Endothelial cell of umbilical vein (primary cell): ENCODE data around the gene SELENOF. TPM values are rescaled to one million over a fixed set of nuclear protein-coding genes. Genes with fewer than 3 reads are reported as not detected.

Experiments
- BruUV-seq: library from RNA; stranded (reverse); fragments of 400-500 nt; replicated peaks from 2 replicates; lab custom pipeline; 2021; lab: Mats Ljungman, UMichigan
- CTCF ChIA-PET: fragments of 300-600, 350-600 bp; sonication (Branson Sonifier 250); formaldehyde crosslinking; loops from one replicate; lab custom pipeline; 2021; ENCODE audit warnings: antibody characterized with exemption, inconsistent platforms; lab: Charles Lee
- POLR2A ChIA-PET: fragments of 300-600, 350-600 bp; sonication (Branson Sonifier 250); formaldehyde crosslinking; loops from one replicate; lab custom pipeline; 2021; ENCODE audit warnings: antibody characterized with exemption, inconsistent platforms; lab: Charles Lee
- DNase-seq: peaks from one replicate; pipeline ENCODE4 v3.0.0-alpha.2; 2011; ENCODE audit warnings: low read depth, low spot score
- FAIRE-seq: peaks from 2 replicates; lab custom pipeline; 2011; peaks lifted over from hg19 to GRCh38; lab: Jason Lieb, UNC
- H2AFZ ChIP-seq: 2 replicates; pipeline ENCODE4 v1.6.0; 2012; ENCODE audit warnings: low read depth, low read length, control low read depth, inconsistent platforms
- H3K27ac ChIP-seq: 2 replicates; pipeline ENCODE4 v1.5.1; 2011; ENCODE audit warnings: low read depth, mild to moderate bottlenecking, control low read depth, low read length, moderate library complexity; ENCODE audit not compliant: insufficient read depth
- H3K27me3 ChIP-seq, 2 experiments: 2 replicates each; pipeline versions ENCODE4 v1.6.0 to v1.6.1; 2011; ENCODE audit warnings: low read length in 2 of 2, mixed read lengths in 1 of 2; ENCODE audit not compliant: control insufficient read depth in 2 of 2, insufficient read depth in 2 of 2
- H3K36me3 ChIP-seq, 2 experiments: 2 replicates in 1 of 2; 3 replicates in 1 of 2; pipeline ENCODE4 v1.5.1; 2011; ENCODE audit warnings: low read length in 2 of 2, mild to moderate bottlenecking in 1 of 2, moderate library complexity in 1 of 2; ENCODE audit not compliant: control insufficient read depth in 2 of 2, insufficient read depth in 2 of 2; ENCODE audit errors: extremely low read depth in 1 of 2
- H3K4me1 ChIP-seq: 3 replicates; pipeline ENCODE4 v1.5.1; 2011; ENCODE audit warnings: mild to moderate bottlenecking, low read length; ENCODE audit not compliant: control insufficient read depth, insufficient read depth; ENCODE audit errors: extremely low read depth
- H3K4me2 ChIP-seq: 2 replicates; pipeline ENCODE4 v1.6.1; 2011; ENCODE audit warnings: low read length, control low read depth, mixed read lengths; ENCODE audit not compliant: insufficient read depth
- H3K4me3 ChIP-seq, 3 experiments: fragments of 200-600 bp in 1 of 3; sonication (generic), shearing (Covaris generic) in 1 of 3; replicated peaks in 1 of 3; 2 replicates each; pipeline ENCODE4 v1.5.1; 2011 to 2016; ENCODE audit warnings: control low read depth in 3 of 3, low read length in 3 of 3, mild to moderate bottlenecking in 2 of 3, inconsistent platforms in 1 of 3, low read depth in 1 of 3, moderate library complexity in 1 of 3; ENCODE audit not compliant: insufficient read depth in 1 of 3
- H3K79me2 ChIP-seq: 2 replicates; pipeline ENCODE4 v1.6.0; 2012; ENCODE audit warnings: low read length, inconsistent platforms; ENCODE audit not compliant: control insufficient read depth, insufficient read depth
- H3K9ac ChIP-seq: replicated peaks from 2 replicates; pipeline ENCODE3; 2011; ENCODE audit warnings: low read length, control low read depth; ENCODE audit not compliant: insufficient read depth; ENCODE audit errors: extremely low read depth
- H3K9me1 ChIP-seq: replicated peaks from 3 replicates; pipeline ENCODE4 v1.6.0; 2011; ENCODE audit warnings: mild to moderate bottlenecking, low read length; ENCODE audit not compliant: control insufficient read depth, insufficient read depth; ENCODE audit errors: extremely low read depth
- H3K9me3 ChIP-seq: replicated peaks from 2 replicates; pipeline ENCODE4 v1.5.1; 2012; ENCODE audit warnings: low read length, inconsistent platforms; ENCODE audit not compliant: control insufficient read depth, insufficient read depth
- H4K20me1 ChIP-seq: replicated peaks from 2 replicates; pipeline ENCODE3; 2011; ENCODE audit warnings: mild to moderate bottlenecking, low read length; ENCODE audit not compliant: control insufficient read depth, insufficient read depth; ENCODE audit errors: extremely low read depth
- EZH2 ChIP-seq: IDR thresholded peaks from 2 replicates; pipeline ENCODE4 v1.6.1; 2012; ENCODE audit warnings: borderline replicate concordance, low read depth, mild to moderate bottlenecking, moderate library complexity, low read length, inconsistent platforms; ENCODE audit not compliant: severe bottlenecking
- FOS ChIP-seq: IDR thresholded peaks from 2 replicates; pipeline ENCODE4 v1.6.1; 2011; ENCODE audit warnings: mild to moderate bottlenecking, low read length, moderate library complexity, borderline replicate concordance; ENCODE audit not compliant: insufficient read depth
- GATA2 ChIP-seq: IDR thresholded peaks from 2 replicates; pipeline ENCODE4 v1.7.0; 2011; ENCODE audit warnings: low read depth, mild to moderate bottlenecking, moderate library complexity, mixed read lengths, low read length; ENCODE audit not compliant: insufficient read length, insufficient read depth
- JUN ChIP-seq: IDR thresholded peaks from 2 replicates; pipeline ENCODE4 v1.6.1; 2011; ENCODE audit warnings: borderline replicate concordance, low read depth; ENCODE audit not compliant: insufficient read length, insufficient read depth
- MYC ChIP-seq: IDR thresholded peaks from one replicate; pipeline ENCODE4 v1.6.1; 2011; ENCODE audit warnings: mild to moderate bottlenecking, low read depth, low read length
- POLR2A ChIP-seq: IDR thresholded peaks from 2 replicates; pipeline ENCODE4 v1.6.1; 2012; ENCODE audit warnings: low read depth, mild to moderate bottlenecking, control low read depth, low read length
- POLR2AphosphoS5 ChIP-seq: IDR thresholded peaks from 2 replicates; pipeline ENCODE4 v1.6.1; 2012; ENCODE audit warnings: low read depth, mild to moderate bottlenecking, control low read depth, low read length, moderate library complexity; ENCODE audit not compliant: insufficient read depth
- dilution Hi-C: fragments of 300-500 bp; cut with MboI; formaldehyde crosslinking; loops from one replicate; pipeline ENCODE4 v1.15.0; 2019; ENCODE audit warnings: low sequenced_read_pairs; ENCODE audit not compliant: extremely low pct_ligation_motif_present
- intact Hi-C: fragments of 100-400 bp; cut with micrococcal nuclease; formaldehyde crosslinking; loops from one replicate; pipeline ENCODE4 v1.10.0; 2022
- polyA plus RNA-seq, 4 experiments: library from polyadenylated mRNA; depleted of rRNA in 3 of 4; stranded (reverse) in 3 of 4; unstranded in 1 of 4; fragments of >200 nt; gene quantifications; 2 replicates each; pipeline versions ENCODE4 v1.2.1 to v1.2.3, GENCODE V29; 2011 to 2012; ENCODE audit warnings: missing spikeins in 1 of 4
- total RNA-seq: library from RNA; stranded (reverse); gene quantifications from 2 replicates; pipeline ENCODE4 v1.2.3, GENCODE V29; 2021
- TF ChIP-seq, protein P1 (sequence below): IDR thresholded peaks from 2 replicates; pipeline ENCODE4 v1.6.1; 2011; ENCODE audit not compliant: insufficient read depth, insufficient read length
- TF ChIP-seq, protein P2 (sequence below), 2 donors: IDR thresholded peaks; 1 replicate in 1 of 2; 2 replicates in 1 of 2; pipeline ENCODE4 v1.5.1; 2011; ENCODE audit warnings: low read length in 2 of 2, mild to moderate bottlenecking in 2 of 2, moderate library complexity in 2 of 2, control low read depth in 1 of 2, inconsistent platforms in 1 of 2, low read depth in 1 of 2; ENCODE audit not compliant: insufficient read depth in 1 of 2; ENCODE audit errors: extremely low read depth in 1 of 2

The SELENOF gene
- total and polyA plus RNA-seq, 2 donors (not counting 3 experiments of a cell fraction or from before 2014, with no cell fraction given): 102 to 202 TPM

DNA sequence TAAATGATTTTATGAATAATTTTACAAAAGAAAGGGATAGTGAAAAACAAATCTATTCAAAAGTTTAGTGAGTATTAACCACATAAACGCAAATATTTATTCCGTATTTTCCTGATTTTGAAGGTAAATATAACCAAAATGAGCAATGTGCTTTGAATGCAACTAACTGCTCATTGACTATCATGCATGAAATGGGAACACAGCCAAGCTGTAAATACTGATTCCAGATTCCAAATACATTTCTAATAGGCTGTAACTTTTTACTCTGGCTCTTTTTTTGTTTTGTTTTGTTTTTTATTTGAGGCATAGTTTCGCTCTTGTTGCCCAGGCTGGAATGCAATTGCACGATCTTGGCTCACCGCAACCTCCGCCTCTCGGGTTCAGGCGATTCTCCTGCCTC, 41.8 kb downstream of the SELENOF start:
- H2AFZ ChIP-seq: no peak overlapping the region
- DNase-seq: no peak
- POLR2A ChIA-PET: no interaction called here
- CTCF ChIA-PET: interaction anchor here (0.8 to 1.0 kb wide), 2 partner anchors 8 to 91 kb away, joined by 3 read pairs; no protein-coding TSS in a partner anchor
- H3K4me3 ChIP-seq: no peak overlapping the region
- BruUV-seq: no TSS peak
- H3K79me2 ChIP-seq: peaks cover 5% of the 10 kb centered on the region
- H3K27me3 ChIP-seq: no peaks in the 10 kb centered on the region
- no peaks in the 10 kb centered on the region for H3K9me3 ChIP-seq
- H3K36me3 ChIP-seq: peaks cover 0 to 2% of the 10 kb centered on the region in 2 experiments
- intact Hi-C loops (no loop called here), dilution Hi-C loops (no loop called here)
- TF ChIP-seq POLR2AphosphoS5 (no peak), POLR2A (no peak), EZH2 (no peak), GATA2 (no peak), JUN (no peak), FOS (no peak), MYC (no peak)
- TF ChIP-seq, protein P1, sequence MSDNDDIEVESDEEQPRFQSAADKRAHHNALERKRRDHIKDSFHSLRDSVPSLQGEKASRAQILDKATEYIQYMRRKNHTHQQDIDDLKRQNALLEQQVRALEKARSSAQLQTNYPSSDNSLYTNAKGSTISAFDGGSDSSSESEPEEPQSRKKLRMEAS: no peak
- TF ChIP-seq, protein P2, sequence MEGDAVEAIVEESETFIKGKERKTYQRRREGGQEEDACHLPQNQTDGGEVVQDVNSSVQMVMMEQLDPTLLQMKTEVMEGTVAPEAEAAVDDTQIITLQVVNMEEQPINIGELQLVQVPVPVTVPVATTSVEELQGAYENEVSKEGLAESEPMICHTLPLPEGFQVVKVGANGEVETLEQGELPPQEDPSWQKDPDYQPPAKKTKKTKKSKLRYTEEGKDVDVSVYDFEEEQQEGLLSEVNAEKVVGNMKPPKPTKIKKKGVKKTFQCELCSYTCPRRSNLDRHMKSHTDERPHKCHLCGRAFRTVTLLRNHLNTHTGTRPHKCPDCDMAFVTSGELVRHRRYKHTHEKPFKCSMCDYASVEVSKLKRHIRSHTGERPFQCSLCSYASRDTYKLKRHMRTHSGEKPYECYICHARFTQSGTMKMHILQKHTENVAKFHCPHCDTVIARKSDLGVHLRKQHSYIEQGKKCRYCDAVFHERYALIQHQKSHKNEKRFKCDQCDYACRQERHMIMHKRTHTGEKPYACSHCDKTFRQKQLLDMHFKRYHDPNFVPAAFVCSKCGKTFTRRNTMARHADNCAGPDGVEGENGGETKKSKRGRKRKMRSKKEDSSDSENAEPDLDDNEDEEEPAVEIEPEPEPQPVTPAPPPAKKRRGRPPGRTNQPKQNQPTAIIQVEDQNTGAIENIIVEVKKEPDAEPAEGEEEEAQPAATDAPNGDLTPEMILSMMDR (IDR thresholded peaks at IDR 0.05; ENCODE audit: extremely low read depth in 1 of 2, insufficient read depth in 1 of 2, low read depth in 1 of 2, low read length in 2 of 2): no peak
- no peak overlapping the region for H3K4me2 ChIP-seq
- no peaks in the 10 kb centered on the region for H3K9me1 ChIP-seq
- no peak for FAIRE-seq
- H3K9ac ChIP-seq: no peak overlapping the region
- no peak overlapping the region for H3K27ac ChIP-seq
- peaks cover 10% of the 10 kb centered on the region for H3K4me1 ChIP-seq
- H4K20me1 ChIP-seq: no peaks in the 10 kb centered on the region
